ENCODE data around the gene DDX20.
"Not testable (repeated sequence)": the region's sequence is repeated elsewhere in the genome, so short reads cannot be mapped to it uniquely, and the experiment has no call there.

DDX20 gene

GRCh38 chr1:111798580-111798979 is 42.9 kb downstream of the DDX20 start:
- H3K4me1 ChIP-seq (ENCODE audit: control insufficient read depth in 5 of 5, insufficient read depth in 5 of 5, low read length in 5 of 5), result no peaks in the 10 kb centered on the region
- H3K36me3 ChIP-seq (ENCODE audit: control insufficient read depth in 5 of 5, insufficient read depth in 5 of 5, low read length in 5 of 5), result no peaks in the 10 kb centered on the region
- no peaks in the 10 kb centered on the region for H3K27me3 ChIP-seq (ENCODE audit: control insufficient read depth in 5 of 5, insufficient read depth in 4 of 5, low read length in 5 of 5)
- no peak overlapping the region for H3K9ac ChIP-seq (ENCODE audit: low read length in 5 of 5)
- H3K27ac ChIP-seq (ENCODE audit: low read depth, low read length), result no peak overlapping the region
- H3K4me3 ChIP-seq (ENCODE audit: low read depth in 1 of 5, low read length in 5 of 5), result no peak overlapping the region
- H3K9me3 ChIP-seq (ENCODE audit: control insufficient read depth in 5 of 5, low read length in 5 of 5), result no peaks in the 10 kb centered on the region

DNA sequence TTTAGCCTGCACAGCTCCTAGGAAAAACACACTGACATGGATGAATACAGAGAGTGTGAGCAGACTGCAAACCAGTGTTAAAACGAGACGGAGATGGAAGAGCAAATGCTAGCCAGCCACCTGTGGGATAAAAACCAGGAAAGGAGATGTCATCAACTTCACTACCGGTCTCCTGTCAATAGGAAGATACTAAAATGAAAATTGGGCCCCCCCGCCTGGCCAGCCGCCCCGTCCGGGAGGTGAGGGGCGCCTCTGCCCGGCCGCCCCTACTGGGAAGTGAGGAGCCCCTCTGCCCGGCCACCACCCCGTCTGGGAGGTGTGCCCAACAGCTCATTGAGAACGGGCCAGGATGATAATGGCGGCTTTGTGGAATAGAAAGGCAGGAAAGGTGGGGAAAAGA is 44.0 kb downstream of the DDX20 start:
- not testable (repeated sequence) for H3K4me3 ChIP-seq (ENCODE audit: low read depth in 1 of 5, low read length in 5 of 5)

GRCh38 chr1:111801071-111801850 is 45.6 kb downstream of the DDX20 start:
- no peaks in the 10 kb centered on the region for H3K9me3 ChIP-seq (ENCODE audit: control insufficient read depth in 5 of 5, low read length in 5 of 5)
- H3K4me3 ChIP-seq (ENCODE audit: low read depth in 1 of 5, low read length in 5 of 5), result no peak overlapping the region
- H3K4me1 ChIP-seq (ENCODE audit: control insufficient read depth in 5 of 5, insufficient read depth in 5 of 5, low read length in 5 of 5), result no peaks in the 10 kb centered on the region
- no peak overlapping the region for H3K27ac ChIP-seq (ENCODE audit: low read depth, low read length)
- no peaks in the 10 kb centered on the region for H3K36me3 ChIP-seq (ENCODE audit: control insufficient read depth in 5 of 5, insufficient read depth in 5 of 5, low read length in 5 of 5)
- peaks cover 0 to 4% (median 0%) of the 10 kb centered on the region in 5 donors for H3K27me3 ChIP-seq (ENCODE audit: control insufficient read depth in 5 of 5, insufficient read depth in 4 of 5, low read length in 5 of 5)
- no peak overlapping the region for H3K9ac ChIP-seq (ENCODE audit: low read length in 5 of 5)

More for the DNA sequence above, 44.0 kb downstream of the DDX20 start:
- not testable (repeated sequence) for H3K9me3 ChIP-seq (ENCODE audit: control insufficient read depth in 5 of 5, low read length in 5 of 5); H3K36me3 ChIP-seq (ENCODE audit: control insufficient read depth in 5 of 5, insufficient read depth in 5 of 5, low read length in 5 of 5); H3K27me3 ChIP-seq (ENCODE audit: control insufficient read depth in 5 of 5, insufficient read depth in 4 of 5, low read length in 5 of 5); H3K27ac ChIP-seq (ENCODE audit: low read depth, low read length); H3K9ac ChIP-seq (ENCODE audit: low read length in 5 of 5); H3K4me1 ChIP-seq (ENCODE audit: control insufficient read depth in 5 of 5, insufficient read depth in 5 of 5, low read length in 5 of 5)

- Histone ChIP-seq H3K27ac (ENCODE audit: low read depth, low read length) (no peak overlapping the region), H3K36me3 (ENCODE audit: control insufficient read depth in 5 of 5, insufficient read depth in 5 of 5, low read length in 5 of 5) (no peaks in the 10 kb centered on the region), H3K9me3 (ENCODE audit: control insufficient read depth in 5 of 5, low read length in 5 of 5) (no peaks in the 10 kb centered on the region)
Observed at GRCh38 chr1:111802110-111802509, 46.4 kb downstream of the DDX20 start.

DNA sequence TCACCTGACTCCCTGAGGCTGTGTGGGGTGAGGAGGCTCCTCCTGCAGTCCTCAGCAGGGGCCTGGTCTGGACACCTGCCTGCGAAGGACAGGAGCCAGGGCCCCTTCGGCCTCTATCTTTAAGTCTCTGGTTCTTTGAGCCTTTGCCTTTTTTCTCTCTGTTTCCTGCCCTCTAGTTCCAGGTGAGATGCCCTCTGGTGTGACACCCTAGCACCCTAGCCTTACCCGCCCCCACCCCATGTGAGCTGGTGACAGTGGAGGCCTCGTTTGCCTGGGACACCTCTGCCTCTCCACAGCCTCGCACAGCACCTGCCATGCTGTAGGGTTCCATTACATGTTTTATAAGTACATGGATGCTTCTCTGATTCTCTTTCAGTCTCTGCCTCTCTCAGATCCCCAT is 47.3 kb downstream of the DDX20 start:
- Histone ChIP-seq H3K27me3 (ENCODE audit: control insufficient read depth in 5 of 5, insufficient read depth in 4 of 5, low read length in 5 of 5) (peaks cover 0 to 4% (median 0%) of the 10 kb centered on the region in 5 donors), H3K9me3 (ENCODE audit: control insufficient read depth in 5 of 5, low read length in 5 of 5) (no peaks in the 10 kb centered on the region), H3K27ac (ENCODE audit: low read depth, low read length) (no peak overlapping the region), H3K4me3 (ENCODE audit: low read depth in 1 of 5, low read length in 5 of 5) (no peak overlapping the region), H3K36me3 (ENCODE audit: control insufficient read depth in 5 of 5, insufficient read depth in 5 of 5, low read length in 5 of 5) (no peaks in the 10 kb centered on the region), H3K9ac (ENCODE audit: low read length in 5 of 5) (no peak overlapping the region), H3K4me1 (ENCODE audit: control insufficient read depth in 5 of 5, insufficient read depth in 5 of 5, low read length in 5 of 5) (no peaks in the 10 kb centered on the region)

More at GRCh38 chr1:111802110-111802509, 46.4 kb downstream of the DDX20 start:
- Histone ChIP-seq H3K27me3 (ENCODE audit: control insufficient read depth in 5 of 5, insufficient read depth in 4 of 5, low read length in 5 of 5) (peaks cover 0 to 4% (median 0%) of the 10 kb centered on the region in 5 donors), H3K4me1 (ENCODE audit: control insufficient read depth in 5 of 5, insufficient read depth in 5 of 5, low read length in 5 of 5) (no peaks in the 10 kb centered on the region), H3K4me3 (ENCODE audit: low read depth in 1 of 5, low read length in 5 of 5) (no peak overlapping the region), H3K9ac (ENCODE audit: low read length in 5 of 5) (no peak overlapping the region)

DNA sequence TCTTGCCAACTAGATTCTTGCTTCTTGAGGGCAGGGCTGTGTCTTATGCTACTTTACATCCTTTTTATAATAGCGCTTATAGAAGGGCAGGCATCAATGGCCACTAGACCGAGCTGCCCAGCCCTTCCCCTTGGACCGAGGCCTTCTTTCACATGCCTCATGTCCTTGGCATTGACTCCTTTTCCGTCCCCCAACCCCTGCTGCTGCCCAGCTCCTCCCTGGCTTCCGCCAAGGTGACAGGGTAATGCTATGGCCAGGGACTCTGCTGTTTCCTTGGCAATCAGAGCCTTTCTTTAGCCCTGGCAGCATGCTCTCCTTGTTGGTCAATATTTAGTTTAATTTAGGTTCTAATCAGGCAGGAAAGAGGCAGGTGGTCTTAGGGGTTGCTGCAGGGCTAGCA is 48.2 kb downstream of the DDX20 start:
- Histone ChIP-seq H3K27ac (ENCODE audit: low read depth, low read length) (no peak overlapping the region), H3K27me3 (ENCODE audit: control insufficient read depth in 5 of 5, insufficient read depth in 4 of 5, low read length in 5 of 5) (peaks cover 0 to 4% (median 0%) of the 10 kb centered on the region in 5 donors), H3K9ac (ENCODE audit: low read length in 5 of 5) (no peak overlapping the region), H3K36me3 (ENCODE audit: control insufficient read depth in 5 of 5, insufficient read depth in 5 of 5, low read length in 5 of 5) (no peaks in the 10 kb centered on the region), H3K4me1 (ENCODE audit: control insufficient read depth in 5 of 5, insufficient read depth in 5 of 5, low read length in 5 of 5) (no peaks in the 10 kb centered on the region), H3K9me3 (ENCODE audit: control insufficient read depth in 5 of 5, low read length in 5 of 5) (no peaks in the 10 kb centered on the region), H3K4me3 (ENCODE audit: low read depth in 1 of 5, low read length in 5 of 5) (no peak overlapping the region)

GRCh38 chr1:111804776-111805175 is 49.1 kb downstream of the DDX20 start:
- H3K4me3 ChIP-seq (ENCODE audit: low read depth in 1 of 5, low read length in 5 of 5), result no peak overlapping the region
- peaks cover 0 to 4% (median 0%) of the 10 kb centered on the region in 5 donors for H3K27me3 ChIP-seq (ENCODE audit: control insufficient read depth in 5 of 5, insufficient read depth in 4 of 5, low read length in 5 of 5)
- H3K9me3 ChIP-seq (ENCODE audit: control insufficient read depth in 5 of 5, low read length in 5 of 5), result no peaks in the 10 kb centered on the region
- H3K9ac ChIP-seq (ENCODE audit: low read length in 5 of 5), result no peak overlapping the region
- no peaks in the 10 kb centered on the region for H3K36me3 ChIP-seq (ENCODE audit: control insufficient read depth in 5 of 5, insufficient read depth in 5 of 5, low read length in 5 of 5)
- H3K27ac ChIP-seq (ENCODE audit: low read depth, low read length), result no peak overlapping the region
- no peaks in the 10 kb centered on the region for H3K4me1 ChIP-seq (ENCODE audit: control insufficient read depth in 5 of 5, insufficient read depth in 5 of 5, low read length in 5 of 5)

DNA sequence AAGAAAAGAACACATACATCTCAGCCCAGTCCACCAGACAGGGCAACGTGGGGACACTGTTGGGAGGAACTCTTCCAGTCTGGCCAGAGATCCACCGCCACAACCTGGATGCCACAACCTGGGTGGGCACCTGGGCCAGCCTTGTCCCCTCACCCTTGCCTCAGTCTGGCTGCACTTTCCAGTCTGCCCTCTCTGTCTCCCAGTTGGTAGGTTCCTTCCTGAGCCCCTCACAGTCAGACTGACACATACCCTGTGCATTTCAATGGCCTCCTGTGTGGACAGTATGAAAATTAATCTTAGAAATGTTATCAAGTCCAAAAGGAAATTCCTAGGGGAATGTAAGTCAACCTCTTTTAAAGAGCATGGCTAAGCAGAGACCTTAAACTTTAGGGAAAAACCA is 49.5 kb downstream of the DDX20 start:
- Histone ChIP-seq H3K27ac (ENCODE audit: low read depth, low read length) (no peak overlapping the region), H3K9ac (ENCODE audit: low read length in 5 of 5) (no peak overlapping the region), H3K27me3 (ENCODE audit: control insufficient read depth in 5 of 5, insufficient read depth in 4 of 5, low read length in 5 of 5) (peaks cover 0 to 4% (median 0%) of the 10 kb centered on the region in 5 donors), H3K36me3 (ENCODE audit: control insufficient read depth in 5 of 5, insufficient read depth in 5 of 5, low read length in 5 of 5) (no peaks in the 10 kb centered on the region), H3K4me3 (ENCODE audit: low read depth in 1 of 5, low read length in 5 of 5) (no peak overlapping the region), H3K9me3 (ENCODE audit: control insufficient read depth in 5 of 5, low read length in 5 of 5) (no peaks in the 10 kb centered on the region), H3K4me1 (ENCODE audit: control insufficient read depth in 5 of 5, insufficient read depth in 5 of 5, low read length in 5 of 5) (no peaks in the 10 kb centered on the region)

DNA sequence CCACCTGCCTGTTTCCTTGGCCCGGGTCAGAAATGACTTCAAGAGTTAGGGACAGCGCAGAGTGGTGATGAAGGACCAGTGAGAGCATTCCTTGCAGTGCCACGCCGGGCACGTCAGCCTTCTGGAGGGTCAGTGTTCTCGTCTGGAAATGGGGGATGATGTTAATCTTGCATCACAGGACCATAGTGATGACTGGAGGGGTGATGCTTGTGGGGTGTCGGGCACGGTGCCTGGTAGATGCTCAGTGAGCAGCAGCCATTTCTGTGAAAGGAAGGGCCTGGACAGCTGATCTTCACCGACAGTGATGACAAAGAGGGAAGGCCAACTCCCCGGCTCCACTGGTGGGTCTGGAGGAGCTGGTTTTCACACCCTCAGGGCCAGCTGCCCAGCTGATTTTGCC is 56.2 kb downstream of the DDX20 start:
- H3K36me3 ChIP-seq (ENCODE audit: control insufficient read depth in 5 of 5, insufficient read depth in 5 of 5, low read length in 5 of 5), result no peaks in the 10 kb centered on the region
- no peaks in the 10 kb centered on the region for H3K4me1 ChIP-seq (ENCODE audit: control insufficient read depth in 5 of 5, insufficient read depth in 5 of 5, low read length in 5 of 5)
- H3K9ac ChIP-seq (ENCODE audit: low read length in 5 of 5), result no peak overlapping the region
- no peaks in the 10 kb centered on the region for H3K27me3 ChIP-seq (ENCODE audit: control insufficient read depth in 5 of 5, insufficient read depth in 4 of 5, low read length in 5 of 5)
- no peak overlapping the region for H3K27ac ChIP-seq (ENCODE audit: low read depth, low read length)
- no peak overlapping the region for H3K4me3 ChIP-seq (ENCODE audit: low read depth in 1 of 5, low read length in 5 of 5)
- H3K9me3 ChIP-seq (ENCODE audit: control insufficient read depth in 5 of 5, low read length in 5 of 5), result no peaks in the 10 kb centered on the region

DNA sequence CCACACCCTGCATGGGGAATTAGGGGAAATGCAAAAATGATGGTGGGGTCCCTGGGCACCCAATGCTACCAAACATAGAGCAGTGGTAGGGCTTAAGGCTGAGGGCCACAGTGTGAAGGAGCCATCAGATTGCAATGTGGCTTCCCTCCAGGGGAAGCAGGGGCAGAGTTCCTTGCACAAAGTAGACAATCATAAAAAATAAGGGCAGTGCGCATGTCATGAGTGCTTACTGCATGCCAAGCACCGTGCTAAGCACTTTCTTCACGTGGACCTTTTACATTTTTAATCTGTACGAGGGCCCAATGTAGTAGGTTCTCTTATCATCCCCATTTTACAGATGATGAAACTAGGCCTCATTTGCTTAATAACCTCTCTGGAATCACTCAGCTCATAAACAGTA is 56.6 kb downstream of the DDX20 start:
- Histone ChIP-seq H3K36me3 (ENCODE audit: control insufficient read depth in 5 of 5, insufficient read depth in 5 of 5, low read length in 5 of 5) (no peaks in the 10 kb centered on the region), H3K4me3 (ENCODE audit: low read depth in 1 of 5, low read length in 5 of 5) (no peak overlapping the region), H3K9me3 (ENCODE audit: control insufficient read depth in 5 of 5, low read length in 5 of 5) (no peaks in the 10 kb centered on the region), H3K27me3 (ENCODE audit: control insufficient read depth in 5 of 5, insufficient read depth in 4 of 5, low read length in 5 of 5) (no peaks in the 10 kb centered on the region), H3K9ac (ENCODE audit: low read length in 5 of 5) (no peak overlapping the region), H3K4me1 (ENCODE audit: control insufficient read depth in 5 of 5, insufficient read depth in 5 of 5, low read length in 5 of 5) (no peaks in the 10 kb centered on the region), H3K27ac (ENCODE audit: low read depth, low read length) (no peak overlapping the region)

Data from subcutaneous abdominal adipose tissue (tissue), 5 donors.